DOHH2 (cell line): ENCODE results near the gene SCD5.

Experiments
- H3F3A ChIP-seq: fragments of 200-600 bp; sonication (generic), shearing (Covaris generic); 2 replicates; pipeline ENCODE4 v1.6.0; 2016; ENCODE audit warnings: antibody characterized with exemption, mild to moderate bottlenecking; ENCODE audit not compliant: control insufficient read depth, insufficient read depth
- H3K27ac ChIP-seq: fragments of 200-600 bp; sonication (generic); 2 replicates; pipeline ENCODE4 v1.5.1; 2014; ENCODE audit warnings: low read depth, mild to moderate bottlenecking, low read length, moderate library complexity
- H3K27me3 ChIP-seq: fragments of 200-600 bp; sonication (generic); 2 replicates; pipeline ENCODE4 v1.6.1; 2014; ENCODE audit warnings: mild to moderate bottlenecking, low read length, mixed read lengths; ENCODE audit not compliant: control insufficient read depth
- H3K36me3 ChIP-seq: fragments of 200-600 bp; sonication (generic); 2 replicates; pipeline ENCODE4 v1.6.1; 2014; ENCODE audit warnings: mild to moderate bottlenecking, low read length, moderate library complexity, mixed read lengths; ENCODE audit not compliant: control insufficient read depth
- H3K4me1 ChIP-seq: fragments of 200-600 bp; sonication (generic); 2 replicates; pipeline ENCODE4 v1.6.1; 2014; ENCODE audit warnings: mild to moderate bottlenecking, low read length, mixed read lengths; ENCODE audit not compliant: control insufficient read depth
- H3K4me2 ChIP-seq: fragments of 200-600 bp; sonication (generic); 2 replicates; pipeline ENCODE4 v1.6.0; 2014; ENCODE audit warnings: mild to moderate bottlenecking, low read length, moderate library complexity
- H3K4me3 ChIP-seq: fragments of 200-600 bp; sonication (generic); 2 replicates; pipeline ENCODE4 v1.5.1; 2014; ENCODE audit warnings: mild to moderate bottlenecking, low read length, mixed read lengths
- H3K79me2 ChIP-seq: fragments of 200-600 bp; sonication (generic); 2 replicates; pipeline ENCODE4 v1.6.1; 2014; ENCODE audit warnings: mild to moderate bottlenecking, low read length, mixed read lengths; ENCODE audit not compliant: control insufficient read depth
- H3K9me2 ChIP-seq: fragments of 200-600 bp; sonication (generic); replicated peaks from 2 replicates; pipeline ENCODE4 v1.6.1; 2014; ENCODE audit warnings: mild to moderate bottlenecking, low read length, mixed read lengths; ENCODE audit not compliant: control insufficient read depth
- H3K9me3 ChIP-seq: fragments of 200-600 bp; sonication (generic); 2 replicates; pipeline ENCODE4 v1.6.1; 2014; ENCODE audit warnings: antibody characterized with exemption, low read length, mixed read lengths; ENCODE audit not compliant: control insufficient read depth, insufficient read depth
- H4K20me1 ChIP-seq: fragments of 200-600 bp; sonication (generic); 2 replicates; pipeline ENCODE4 v1.6.0; 2014; ENCODE audit warnings: low read depth, mild to moderate bottlenecking, antibody characterized with exemption, low read length, moderate library complexity; ENCODE audit not compliant: control insufficient read depth, insufficient read depth
- EZH2phosphoT487 ChIP-seq: fragments of 200-600 bp; sonication (generic); IDR thresholded peaks from 2 replicates; pipeline ENCODE4 v1.6.1; 2017; ENCODE audit warnings: borderline replicate concordance, mild to moderate bottlenecking, antibody characterized with exemption, low read length, moderate library complexity, mixed read lengths
- TF ChIP-seq, protein P1 (sequence below): fragments of 200-600 bp; sonication (generic); IDR thresholded peaks from one replicate; pipeline ENCODE4 v1.5.1; 2014; ENCODE audit warnings: antibody characterized with exemption, mild to moderate bottlenecking, low read depth, low read length; ENCODE audit not compliant: poor library complexity, severe bottlenecking

SCD5 gene

DNA sequence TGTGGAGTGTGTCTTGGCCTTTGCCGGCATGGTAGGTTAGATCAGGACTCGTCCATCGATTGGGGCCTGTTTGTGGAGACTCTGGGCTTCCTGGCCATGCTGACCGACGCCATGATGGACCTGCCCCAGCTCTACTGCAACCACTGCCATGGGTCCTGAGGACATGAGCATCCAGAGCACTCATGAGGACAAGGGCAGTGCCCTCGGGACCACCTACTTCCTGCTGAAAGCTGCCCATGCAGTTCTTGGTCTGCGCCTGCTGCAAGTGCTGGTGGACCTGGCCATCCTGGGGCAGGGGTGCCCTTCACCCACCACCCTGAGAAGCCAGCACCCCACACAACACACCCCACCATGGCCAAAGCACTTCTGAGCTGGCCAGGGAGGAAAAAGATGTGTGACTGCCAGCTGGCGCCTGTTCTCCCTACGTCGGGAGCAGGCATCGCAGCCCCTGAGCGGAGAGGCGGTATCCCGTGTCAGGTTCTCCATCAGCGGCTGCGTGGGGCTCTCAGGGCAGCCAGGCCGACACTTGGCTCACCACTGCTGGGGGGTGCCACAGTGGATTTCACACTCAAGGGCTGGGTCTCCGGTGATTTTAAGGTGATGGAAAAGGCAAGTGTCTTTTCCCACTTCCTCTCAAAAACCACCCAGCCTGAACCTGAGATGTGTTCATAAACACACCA, 106.4 kb downstream of the SCD5 start:
- TF ChIP-seq, protein P1, sequence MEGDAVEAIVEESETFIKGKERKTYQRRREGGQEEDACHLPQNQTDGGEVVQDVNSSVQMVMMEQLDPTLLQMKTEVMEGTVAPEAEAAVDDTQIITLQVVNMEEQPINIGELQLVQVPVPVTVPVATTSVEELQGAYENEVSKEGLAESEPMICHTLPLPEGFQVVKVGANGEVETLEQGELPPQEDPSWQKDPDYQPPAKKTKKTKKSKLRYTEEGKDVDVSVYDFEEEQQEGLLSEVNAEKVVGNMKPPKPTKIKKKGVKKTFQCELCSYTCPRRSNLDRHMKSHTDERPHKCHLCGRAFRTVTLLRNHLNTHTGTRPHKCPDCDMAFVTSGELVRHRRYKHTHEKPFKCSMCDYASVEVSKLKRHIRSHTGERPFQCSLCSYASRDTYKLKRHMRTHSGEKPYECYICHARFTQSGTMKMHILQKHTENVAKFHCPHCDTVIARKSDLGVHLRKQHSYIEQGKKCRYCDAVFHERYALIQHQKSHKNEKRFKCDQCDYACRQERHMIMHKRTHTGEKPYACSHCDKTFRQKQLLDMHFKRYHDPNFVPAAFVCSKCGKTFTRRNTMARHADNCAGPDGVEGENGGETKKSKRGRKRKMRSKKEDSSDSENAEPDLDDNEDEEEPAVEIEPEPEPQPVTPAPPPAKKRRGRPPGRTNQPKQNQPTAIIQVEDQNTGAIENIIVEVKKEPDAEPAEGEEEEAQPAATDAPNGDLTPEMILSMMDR, result no peak
- no peak for TF ChIP-seq EZH2phosphoT487
- no peaks in the 10 kb centered on the region for H3K9me3 ChIP-seq
- H3K36me3 ChIP-seq, result no peaks in the 10 kb centered on the region
- no peak overlapping the region for H3K27ac ChIP-seq
- H3K4me1 ChIP-seq, result no peaks in the 10 kb centered on the region
- no peaks in the 10 kb centered on the region for H3K9me2 ChIP-seq
- H3K79me2 ChIP-seq, result no peaks in the 10 kb centered on the region
- no peaks in the 10 kb centered on the region for H3F3A ChIP-seq
- no peak overlapping the region for H3K4me2 ChIP-seq
- no peaks in the 10 kb centered on the region for H3K27me3 ChIP-seq
- H4K20me1 ChIP-seq, result no peaks in the 10 kb centered on the region
- H3K4me3 ChIP-seq, result no peak overlapping the region

DNA sequence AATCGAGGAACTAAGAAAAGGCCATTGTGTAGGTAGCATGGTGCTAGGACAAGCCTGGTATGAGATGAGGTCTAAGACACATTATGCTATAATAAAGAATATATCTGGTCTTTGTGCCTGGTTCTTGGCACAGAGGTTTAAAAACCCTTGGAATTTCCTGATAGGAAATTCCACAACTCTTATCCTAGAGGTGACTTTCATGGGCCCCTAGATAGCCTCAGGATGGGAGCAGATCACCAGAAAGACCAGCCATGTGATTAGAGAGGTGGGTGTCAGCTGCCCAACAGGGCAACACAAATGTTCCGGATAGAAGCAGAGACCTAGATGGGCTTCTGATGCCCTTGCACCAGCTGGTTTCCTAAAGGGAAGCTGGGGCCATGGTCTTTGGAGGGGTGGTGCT, 107.2 kb downstream of the SCD5 start:
- no peaks in the 10 kb centered on the region for H4K20me1 ChIP-seq
- H3K9me2 ChIP-seq, result no peaks in the 10 kb centered on the region
- H3K4me3 ChIP-seq, result no peak overlapping the region
- H3K79me2 ChIP-seq, result no peaks in the 10 kb centered on the region
- H3K36me3 ChIP-seq, result no peaks in the 10 kb centered on the region
- H3K4me2 ChIP-seq, result no peak overlapping the region
- H3K27me3 ChIP-seq, result no peaks in the 10 kb centered on the region
- TF ChIP-seq, protein P1, result no peak
- no peak for TF ChIP-seq EZH2phosphoT487
- H3K4me1 ChIP-seq, result no peaks in the 10 kb centered on the region
- no peak overlapping the region for H3K27ac ChIP-seq
- H3F3A ChIP-seq, result no peaks in the 10 kb centered on the region
- no peaks in the 10 kb centered on the region for H3K9me3 ChIP-seq

DNA sequence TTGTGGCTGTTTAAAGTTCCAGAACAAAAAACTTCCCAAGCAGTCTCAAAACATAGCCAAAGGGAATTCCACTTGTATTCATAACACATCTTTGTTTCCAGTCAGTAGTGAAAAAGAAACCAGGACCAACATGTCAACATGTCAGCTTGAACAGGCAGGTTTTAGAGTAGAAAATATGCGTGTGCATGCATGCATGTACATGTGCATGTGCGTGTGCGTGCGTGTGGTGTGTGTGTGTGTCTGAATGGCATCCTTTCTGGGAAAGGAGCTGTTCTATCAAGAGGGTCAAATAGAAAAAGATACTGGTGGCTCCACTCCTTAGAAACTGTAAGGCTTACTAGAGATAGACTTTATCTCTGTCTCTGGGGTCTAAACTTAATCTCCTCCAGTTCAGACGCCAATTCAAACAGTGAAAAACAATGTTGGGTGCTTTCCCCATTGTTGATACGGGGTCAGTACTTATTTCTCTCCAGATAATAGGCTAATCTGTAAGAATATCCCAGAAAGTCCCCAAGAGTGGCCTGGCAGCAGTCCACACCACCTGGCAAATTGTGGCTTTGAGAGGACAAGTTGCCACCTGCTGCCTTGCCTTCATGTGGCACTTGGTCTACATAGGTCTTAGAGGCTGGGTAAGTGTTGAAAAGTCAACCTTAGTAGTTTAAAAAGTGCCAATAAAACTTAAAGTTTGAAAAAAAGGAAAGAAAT, 110.4 kb downstream of the SCD5 start:
- Histone ChIP-seq H3K4me2 (no peak overlapping the region), H3F3A (no peaks in the 10 kb centered on the region), H3K9me2 (no peaks in the 10 kb centered on the region), H3K9me3 (no peaks in the 10 kb centered on the region), H3K4me1 (no peaks in the 10 kb centered on the region), H3K27ac (no peak overlapping the region), H3K27me3 (no peaks in the 10 kb centered on the region), H4K20me1 (no peaks in the 10 kb centered on the region), H3K4me3 (no peak overlapping the region), H3K36me3 (no peaks in the 10 kb centered on the region), H3K79me2 (no peaks in the 10 kb centered on the region)
- TF ChIP-seq, protein P1, result no peak
- TF ChIP-seq EZH2phosphoT487, result no peak
